Stimulated activated CD8-positive, alpha-beta memory T cell treated with anti-CD3 and anti-CD28 coated beads, Interleukin-15, amount 100 ng/mL, for 1 hour (primary cell): ENCODE measurements around the gene COL6A5.
"Not testable (repeated sequence)": the region's sequence is repeated elsewhere in the genome, so short reads cannot be mapped to it uniquely, and the experiment has no call there.

Source experiments
- DNase-seq: peaks from one replicate; pipeline ENCODE4 v3.0.0-alpha.2; 2020; ENCODE audit warnings: low read depth

COL6A5 gene

DNA sequence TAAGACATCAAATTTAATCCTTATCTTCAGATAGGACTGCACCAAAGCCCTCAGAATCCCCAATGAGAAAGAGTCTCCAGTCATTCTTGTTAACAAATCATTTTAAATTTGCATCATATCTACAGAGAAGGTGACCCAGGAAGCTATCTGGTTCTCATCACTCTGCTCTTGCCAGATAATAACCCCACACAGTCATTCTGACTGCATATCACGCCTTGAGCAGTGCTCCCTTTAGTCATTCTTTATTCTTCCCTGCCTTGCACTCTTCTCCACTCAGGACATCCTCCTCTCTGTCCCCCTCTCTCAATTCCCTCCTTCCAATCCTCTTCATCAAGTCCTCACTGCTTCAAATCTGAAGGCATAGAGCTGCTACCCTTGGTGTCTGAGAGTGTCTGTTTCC lies 87.8 kb downstream of the COL6A5 start:
- no peak for DNase-seq

DNA sequence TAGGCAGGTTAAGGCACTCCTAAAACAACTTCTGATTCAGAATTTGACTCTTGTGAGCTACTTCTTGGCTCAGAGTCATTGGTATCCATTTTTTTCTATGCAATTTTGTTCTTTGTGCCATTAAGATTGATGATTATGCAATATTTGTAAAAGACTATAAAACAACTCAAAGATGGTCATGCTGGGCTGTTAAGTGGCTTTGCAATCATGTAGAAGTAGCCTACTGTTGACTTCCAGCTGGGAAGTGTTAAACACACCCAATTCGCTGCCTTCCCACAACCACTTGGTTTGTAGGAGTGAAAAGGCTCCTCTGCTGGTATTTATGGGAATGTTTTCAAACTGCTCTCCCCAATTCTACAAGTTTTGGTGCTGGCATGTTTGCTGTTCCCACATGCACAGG lies 96.8 kb downstream of the COL6A5 start:
- DNase-seq: no peak

DNA sequence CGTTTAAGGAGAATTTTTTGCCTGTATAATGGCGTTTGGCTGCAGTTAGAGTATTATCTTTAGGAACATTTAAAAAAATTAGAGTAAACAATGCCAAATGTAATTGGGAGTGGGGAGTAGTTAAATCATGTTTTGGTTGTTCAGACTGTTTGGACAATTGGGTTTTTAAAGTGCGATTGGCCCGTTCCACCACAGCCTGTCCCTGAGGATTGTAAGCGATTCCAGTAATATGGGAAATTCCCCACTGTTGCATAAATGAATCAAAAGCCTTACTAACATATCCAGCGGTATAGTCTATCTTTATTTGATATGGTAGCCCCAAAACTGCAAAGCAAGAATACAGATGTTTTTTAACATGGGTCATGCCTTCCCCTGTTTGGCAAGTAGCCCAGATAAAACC lies 101.4 kb downstream of the COL6A5 start:
- DNase-seq: not testable (repeated sequence)

DNA sequence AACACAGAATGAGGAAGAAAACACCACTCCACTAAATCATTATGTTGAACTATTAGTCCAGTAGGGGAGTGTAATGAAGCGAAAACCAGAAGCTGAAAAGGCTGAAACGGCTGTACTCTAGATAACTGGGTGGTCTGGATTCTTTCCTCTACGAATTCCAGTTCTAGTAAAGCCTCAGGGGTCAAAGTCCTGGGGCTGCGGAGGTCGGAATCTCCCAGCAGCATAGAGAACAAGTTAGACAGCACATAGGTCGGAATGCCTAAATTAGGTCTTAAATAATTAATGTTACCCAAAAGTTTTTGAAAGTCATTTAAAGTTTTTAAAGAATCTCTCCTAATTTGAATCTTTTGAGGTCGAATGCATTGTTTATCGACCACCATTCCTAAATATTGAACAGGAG lies 102.7 kb downstream of the COL6A5 start:
- DNase-seq: not testable (repeated sequence)

DNA sequence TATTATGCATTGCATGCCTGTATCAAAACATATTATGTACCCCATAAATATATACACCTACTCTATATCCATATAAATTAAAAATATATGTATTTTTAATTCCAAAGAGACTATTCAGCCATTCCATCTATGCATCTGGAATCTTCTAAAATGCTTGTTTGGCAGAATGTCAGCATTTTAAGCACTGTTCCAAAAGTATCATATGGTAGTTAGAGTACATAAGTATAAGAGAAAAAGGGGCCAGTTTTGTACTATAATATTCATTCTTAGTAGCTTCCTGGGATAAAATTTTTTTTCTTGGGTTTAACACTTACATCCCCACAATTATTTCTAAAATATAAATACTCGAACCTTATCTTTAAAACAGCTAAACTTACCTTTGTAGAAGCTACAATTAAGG lies 111.1 kb downstream of the COL6A5 start:
- DNase-seq: no peak

DNA sequence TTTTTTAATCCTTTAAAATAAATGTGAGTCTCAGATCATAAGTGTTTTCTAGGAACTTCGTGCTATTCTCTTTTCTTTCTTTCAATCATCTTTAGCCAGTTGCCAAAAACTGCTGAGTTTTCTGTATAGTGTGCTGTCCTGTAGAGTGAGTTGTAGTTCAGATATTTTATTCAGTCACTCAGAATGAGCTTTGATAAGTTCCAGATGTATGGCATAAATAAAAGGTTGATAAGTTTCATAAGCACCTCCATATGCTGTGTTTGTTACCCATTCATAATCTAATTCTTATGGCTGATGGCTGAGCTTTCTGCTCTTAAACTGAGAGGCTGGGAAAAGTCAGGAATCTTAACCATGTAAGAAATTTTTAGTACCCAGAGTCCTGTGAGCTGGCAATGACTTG lies 112.2 kb downstream of the COL6A5 start:
- DNase-seq: no peak

DNA sequence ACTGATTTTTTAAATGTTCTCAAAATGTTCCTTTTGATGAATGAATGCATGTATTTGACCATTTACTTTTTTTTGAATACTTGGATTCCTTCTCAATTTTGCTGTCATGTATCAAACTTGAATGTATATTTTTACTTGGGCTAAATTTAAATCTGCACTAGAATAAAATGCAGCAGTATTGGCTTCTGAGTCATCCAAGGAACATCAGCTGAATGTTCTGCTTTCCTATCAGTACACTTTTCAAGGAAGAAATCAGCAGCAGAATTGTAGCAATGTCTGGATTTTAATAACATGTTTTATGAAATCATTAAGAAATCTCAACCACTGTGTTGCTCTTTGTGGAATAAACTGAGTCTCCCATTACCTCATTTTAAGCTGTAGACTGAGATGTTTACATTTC lies 114.5 kb downstream of the COL6A5 start:
- no peak for DNase-seq

DNA sequence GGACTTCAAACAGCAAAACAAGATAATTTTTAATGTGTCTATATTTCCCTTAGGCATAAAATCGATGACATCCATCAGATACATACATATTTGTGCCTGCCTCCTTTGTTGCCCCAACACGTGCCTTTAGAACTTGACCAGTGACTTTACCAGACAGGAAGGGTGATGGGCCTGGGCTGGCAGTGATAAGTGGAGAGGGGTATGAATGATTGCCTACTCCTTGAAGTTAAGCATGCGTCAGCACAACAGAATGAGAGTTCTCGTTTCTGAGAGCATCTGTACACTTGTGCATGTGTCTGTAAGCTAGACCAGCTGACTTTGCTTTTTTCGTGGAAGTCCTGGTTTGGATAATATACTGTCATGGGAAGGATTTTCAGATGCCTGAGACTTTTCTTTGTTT lies 116.6 kb downstream of the COL6A5 start:
- DNase-seq: no peak

DNA sequence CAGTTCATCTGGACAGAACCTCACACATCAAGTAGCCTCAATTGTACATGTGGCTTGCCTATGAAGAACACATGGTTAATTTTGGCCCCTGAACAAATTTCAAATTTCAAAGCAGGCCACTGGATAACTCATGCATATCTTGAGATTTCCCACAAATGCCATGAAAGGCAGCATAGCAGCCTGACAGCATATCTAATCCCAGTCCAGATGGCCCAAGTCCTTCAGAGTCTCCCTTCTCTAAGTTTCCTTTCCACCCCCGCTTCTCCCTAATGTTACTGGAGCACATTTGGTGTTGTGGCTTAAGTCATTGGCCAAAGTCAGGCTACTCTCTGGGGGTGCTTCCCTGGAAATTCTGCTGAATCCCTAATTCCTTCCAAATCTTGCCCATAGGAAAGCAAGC lies 117.7 kb downstream of the COL6A5 start:
- no peak for DNase-seq

DNA sequence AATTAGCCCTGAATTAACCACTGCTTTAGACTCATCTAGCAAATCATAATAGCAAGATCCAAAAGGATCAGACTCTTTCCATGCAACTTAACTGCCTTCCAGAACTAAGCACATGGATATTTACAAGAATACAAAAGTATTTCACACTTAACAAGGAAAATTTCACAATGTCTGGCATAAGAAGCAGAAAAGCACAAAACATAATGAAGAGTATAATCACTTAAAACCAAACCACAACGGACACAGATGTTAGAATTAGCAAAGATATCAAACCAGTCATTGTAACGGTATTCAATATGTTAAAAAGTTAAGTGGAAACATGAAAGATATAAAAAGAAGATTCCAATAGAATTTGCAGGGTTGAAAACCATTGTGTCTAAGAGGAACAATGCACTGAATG lies 120.0 kb downstream of the COL6A5 start:
- no peak for DNase-seq

DNA sequence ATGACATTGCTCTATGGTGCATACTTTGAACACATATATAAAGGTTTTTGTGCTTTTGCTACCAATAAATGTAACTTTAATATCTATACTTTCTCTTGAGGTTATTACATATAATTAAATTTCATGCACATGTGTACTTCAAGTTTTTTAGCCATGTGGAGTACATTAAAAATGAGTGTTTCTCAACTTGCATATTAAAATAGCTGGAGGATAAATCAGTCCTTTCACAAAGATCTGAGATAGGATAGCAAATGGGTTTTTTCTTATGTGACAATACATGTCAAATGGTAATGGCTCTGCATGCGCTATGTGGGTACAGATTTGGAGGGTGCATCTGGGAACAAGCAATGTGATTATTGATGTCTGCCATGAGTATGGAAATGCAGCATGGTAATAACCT lies 122.8 kb downstream of the COL6A5 start:
- no peak for DNase-seq

DNA sequence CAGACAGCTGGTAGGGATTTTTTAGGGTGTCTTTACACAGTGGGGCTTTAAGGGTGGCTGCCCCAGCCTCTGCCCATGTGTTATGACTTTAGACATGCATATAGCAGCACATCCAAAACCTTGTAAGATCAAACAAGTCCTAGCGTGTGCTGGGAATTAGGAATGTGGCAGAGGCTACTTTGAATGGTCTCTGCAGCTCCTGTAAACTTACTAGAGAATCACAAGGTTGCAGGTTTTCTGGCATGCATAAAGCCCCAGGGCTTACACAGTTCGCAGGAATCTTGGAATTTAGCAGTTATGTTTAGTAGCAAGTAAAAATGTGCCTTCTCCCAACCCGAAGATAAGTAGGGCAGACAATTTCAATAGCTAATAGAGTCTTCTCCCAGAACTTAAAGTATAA lies 124.7 kb downstream of the COL6A5 start:
- no peak for DNase-seq

DNA sequence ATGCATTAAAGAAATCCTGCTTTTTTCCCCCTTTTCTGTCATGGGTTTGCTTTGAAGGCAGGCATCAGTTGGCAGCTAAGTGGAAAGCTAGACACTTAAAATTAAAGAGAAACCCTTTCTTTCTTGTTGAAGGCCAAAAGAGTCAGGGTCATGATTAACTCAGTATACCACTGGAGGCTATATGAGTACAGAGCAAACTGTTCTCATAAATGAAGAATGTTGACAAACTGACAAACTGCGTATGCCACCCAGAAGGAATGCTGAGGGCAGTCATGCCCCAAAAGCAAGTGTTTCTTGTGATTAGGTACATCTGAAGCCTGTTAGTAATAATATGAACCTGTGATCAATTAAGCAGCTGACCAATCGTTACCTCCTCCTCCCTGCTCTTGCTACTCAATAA lies 127.9 kb downstream of the COL6A5 start:
- DNase-seq: no peak

DNA sequence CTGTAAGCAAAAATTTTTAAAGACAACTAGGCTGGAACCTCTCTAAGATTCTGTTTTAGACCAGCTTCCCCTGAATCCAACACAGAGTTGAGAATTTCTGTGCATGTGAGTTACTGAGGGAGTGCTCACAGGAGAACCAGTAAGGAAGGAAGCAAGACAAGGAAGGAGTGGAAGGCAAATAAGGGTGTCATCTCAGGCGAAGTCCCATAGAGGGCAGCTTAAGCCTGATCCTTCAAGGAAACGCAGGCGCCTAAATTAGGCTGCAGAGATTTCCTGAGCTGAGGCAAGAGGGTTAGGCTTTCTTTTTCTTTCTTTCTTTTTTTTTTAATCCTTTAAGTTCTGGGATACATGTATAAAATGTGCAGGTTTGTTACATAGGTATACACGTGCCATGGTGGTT lies 135.3 kb downstream of the COL6A5 start:
- DNase-seq: no peak

DNA sequence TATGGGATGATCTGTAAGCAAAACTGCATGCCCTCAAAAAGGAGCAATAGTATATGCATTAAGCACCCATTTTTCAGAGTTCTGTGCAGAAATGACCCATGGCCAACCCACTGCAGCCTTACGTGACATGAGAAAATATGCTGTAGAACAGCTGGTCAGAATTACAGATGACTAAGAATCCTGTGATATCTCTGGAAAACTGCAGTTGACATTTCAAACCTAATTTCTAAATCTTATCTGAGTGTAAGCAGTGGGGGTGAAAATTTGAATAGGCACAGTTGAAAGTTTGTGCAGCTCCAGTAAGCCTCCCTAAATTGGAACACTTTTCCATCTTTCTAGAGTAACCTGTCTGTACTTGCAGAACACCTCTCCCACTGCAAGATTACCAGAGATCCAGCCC lies 142.8 kb downstream of the COL6A5 start:
- DNase-seq: no peak

DNA sequence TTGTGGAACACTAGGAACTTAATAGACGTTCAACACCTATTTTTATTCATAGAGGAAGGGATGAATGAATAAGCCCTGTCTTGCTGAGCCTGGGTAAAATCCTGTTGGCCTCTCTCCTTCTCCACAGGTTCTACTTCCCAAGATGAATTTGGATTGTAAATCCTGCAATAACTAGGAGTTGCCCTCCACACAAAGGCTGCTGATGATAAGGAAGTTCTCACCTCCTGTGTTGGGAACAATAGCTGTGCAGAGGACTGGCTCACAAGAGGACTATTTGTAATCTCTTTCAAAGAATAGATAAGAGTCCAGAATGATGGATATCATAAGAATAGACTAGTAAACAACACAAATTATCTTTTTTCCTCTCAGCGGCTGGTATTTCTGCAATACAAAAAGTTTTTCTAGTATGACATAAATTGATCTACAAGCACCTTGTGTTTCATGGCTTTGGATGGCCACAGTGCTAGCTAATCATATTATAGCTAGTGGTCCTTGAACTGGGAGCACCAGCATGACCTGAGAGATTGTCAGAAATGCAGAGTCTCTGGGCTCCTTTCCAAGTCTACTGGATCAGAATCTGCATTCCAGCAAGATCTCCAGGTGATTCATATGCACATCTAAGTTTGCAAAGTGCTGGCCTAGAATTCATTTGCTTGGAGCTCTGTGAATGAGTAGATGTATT lies 143.4 kb downstream of the COL6A5 start:
- no peak for DNase-seq

DNA sequence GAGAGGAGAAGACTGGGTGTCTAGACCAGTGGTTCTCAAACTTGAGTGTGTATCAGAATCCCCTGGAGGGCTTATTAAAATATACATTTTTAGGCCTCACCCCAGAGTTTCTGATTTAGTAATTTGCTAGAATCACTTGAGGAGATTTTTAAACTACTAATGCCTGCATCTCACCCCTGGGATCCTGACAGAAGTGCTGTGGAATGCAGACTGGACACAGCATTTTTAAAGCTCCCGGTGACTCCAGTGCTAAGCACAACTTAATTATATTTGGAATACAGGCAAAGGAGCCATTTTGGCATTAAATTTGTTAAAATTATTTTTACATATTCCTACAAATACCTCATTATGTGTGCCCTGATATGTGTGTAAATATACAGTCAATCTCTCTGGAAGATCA lies 144.8 kb downstream of the COL6A5 start:
- no peak for DNase-seq

DNA sequence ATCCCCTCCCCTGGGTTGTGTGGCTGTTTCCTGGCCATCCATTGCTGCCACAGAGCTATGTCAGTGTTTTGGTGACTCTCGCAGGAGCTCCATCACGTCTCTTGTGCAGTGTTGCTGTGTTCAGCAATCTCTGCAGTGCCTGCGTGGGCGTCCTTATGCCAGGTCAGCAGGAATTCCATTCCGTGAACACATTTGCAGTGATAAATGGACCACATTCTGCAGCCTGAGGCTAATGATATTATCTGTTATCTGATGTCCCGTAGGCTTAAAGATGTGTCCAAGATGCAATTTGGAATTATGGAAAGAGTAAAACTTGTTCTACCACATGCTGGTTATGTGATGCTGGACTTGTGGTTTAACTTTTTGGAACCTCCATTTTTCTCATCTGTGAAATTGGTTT lies 146.0 kb downstream of the COL6A5 start:
- no peak for DNase-seq

DNA sequence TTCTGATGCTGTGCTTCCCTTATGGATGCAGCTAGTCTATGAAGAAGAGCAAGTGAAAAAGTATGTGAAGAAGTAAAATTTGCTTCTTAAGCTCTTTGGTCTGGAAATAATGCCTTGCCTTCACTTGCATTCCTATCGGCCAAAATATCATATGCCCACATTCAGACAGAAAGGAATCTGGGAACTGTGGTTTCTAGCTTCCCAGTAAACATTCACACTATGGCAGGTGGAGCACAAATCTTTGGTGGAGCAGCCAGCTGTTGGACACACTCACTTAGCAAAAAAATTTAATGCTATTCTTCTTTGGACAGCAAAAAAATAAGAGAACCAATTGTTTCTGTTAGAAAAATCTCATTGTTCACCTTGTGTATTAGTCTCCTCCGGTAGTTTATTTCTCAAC lies 159.2 kb downstream of the COL6A5 start:
- DNase-seq: no peak

DNA sequence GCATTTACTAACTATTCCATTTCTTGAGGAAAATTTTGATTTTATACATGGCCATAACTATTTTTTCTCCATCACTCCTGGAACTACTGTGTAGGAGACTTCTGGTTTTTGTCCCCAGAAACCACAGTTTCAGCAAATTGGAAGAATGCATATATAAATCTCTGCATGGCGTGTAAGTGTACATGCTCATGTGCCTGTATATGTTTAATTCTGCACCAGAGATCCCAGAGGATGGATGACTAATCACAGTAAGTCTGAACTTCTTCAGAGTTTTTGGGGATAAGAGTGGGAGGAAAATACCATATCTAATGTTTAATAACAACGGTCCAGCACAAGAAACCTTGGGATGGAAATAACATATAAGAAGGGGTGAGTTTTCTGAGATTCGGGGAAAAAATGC lies 160.6 kb downstream of the COL6A5 start:
- DNase-seq: no peak

DNA sequence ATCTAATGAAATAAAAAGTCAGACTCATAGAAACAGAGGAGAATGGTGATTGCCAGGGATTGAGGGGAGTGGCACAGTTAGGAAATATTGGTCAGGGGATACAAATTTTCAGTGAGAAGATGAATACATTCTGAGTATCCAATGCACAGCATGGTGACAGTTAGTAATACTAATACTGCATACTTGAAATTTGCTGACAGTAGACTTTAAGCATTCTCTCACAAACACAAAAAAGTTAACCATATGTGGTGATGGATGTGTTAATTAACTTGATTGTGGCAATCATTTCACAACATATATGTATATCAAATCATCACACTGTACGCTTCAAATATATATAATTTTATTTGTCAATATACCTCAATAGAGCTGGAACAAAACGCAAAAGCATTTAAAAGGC lies 162.3 kb downstream of the COL6A5 start:
- no peak for DNase-seq

DNA sequence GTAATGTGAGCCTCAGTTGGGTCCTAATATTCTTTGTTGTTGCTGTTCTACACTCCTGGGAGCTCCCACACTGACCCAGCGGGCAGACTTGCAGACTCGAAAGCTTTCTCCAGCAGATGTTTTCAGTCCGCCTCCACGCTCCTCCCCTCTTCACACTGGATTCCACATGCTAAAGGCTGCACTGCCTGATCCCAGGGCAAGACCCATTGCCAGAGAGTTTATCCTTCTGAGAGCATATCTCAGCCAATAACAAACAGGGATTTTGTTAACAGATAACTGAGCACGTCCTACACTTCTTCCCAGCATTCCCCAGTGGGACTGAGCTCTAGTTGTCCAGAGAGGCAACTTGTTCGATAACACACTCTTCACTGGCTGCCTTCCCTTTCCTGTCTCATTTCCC lies 163.5 kb downstream of the COL6A5 start:
- DNase-seq: no peak

DNA sequence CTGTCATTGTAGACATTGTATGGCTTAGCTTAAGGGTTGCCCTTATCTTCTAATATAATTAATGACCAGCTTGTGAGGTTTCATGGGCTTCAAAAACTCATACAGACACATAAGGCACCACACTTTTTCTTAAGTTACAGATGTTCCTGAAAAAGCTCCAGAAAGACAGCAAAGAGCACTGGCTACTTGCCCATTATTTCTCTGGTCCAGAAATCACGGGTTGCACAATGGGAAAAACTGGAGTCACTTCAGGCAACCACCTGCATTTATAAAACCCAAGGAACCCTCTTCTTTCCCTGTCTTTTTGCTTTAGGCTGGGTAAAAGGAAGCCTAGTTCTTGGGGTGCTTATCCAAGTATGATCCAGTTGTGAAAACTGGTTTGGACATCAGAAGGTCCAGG lies 169.2 kb downstream of the COL6A5 start:
- DNase-seq: no peak

DNA sequence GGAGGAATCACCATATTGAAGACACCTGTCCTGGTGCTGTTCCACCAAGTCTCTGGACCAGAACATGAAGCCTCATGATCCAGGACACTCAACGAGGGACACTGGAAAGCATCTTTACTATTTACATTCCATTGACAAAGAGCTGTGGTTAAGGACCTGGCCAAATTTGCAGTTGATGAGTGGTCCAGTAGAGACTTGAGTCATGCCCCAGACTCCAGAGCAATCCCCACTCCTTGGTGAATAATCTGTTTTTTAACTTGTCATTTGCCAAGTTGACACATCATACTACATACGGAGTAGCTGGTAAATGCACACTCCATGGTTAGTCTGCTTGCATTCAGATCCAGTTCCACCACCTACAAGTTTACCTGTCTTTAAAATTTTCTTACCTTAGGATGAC lies 170.3 kb downstream of the COL6A5 start:
- DNase-seq: no peak
